ENCODE results near the gene NEB. TPM values are rescaled to one million over a fixed set of nuclear protein-coding genes. Genes with fewer than 3 reads are reported as not detected.
"Not testable (repeated sequence)": the region's sequence is repeated elsewhere in the genome, so short reads cannot be mapped to it uniquely, and the experiment has no call there.

The NEB gene
- total RNA-seq, 3 donors from 2014 or later (not counting 1 experiment from before 2014, with no cell fraction given) = 5.0 to 5.7 (median 5.4) TPM

DNA sequence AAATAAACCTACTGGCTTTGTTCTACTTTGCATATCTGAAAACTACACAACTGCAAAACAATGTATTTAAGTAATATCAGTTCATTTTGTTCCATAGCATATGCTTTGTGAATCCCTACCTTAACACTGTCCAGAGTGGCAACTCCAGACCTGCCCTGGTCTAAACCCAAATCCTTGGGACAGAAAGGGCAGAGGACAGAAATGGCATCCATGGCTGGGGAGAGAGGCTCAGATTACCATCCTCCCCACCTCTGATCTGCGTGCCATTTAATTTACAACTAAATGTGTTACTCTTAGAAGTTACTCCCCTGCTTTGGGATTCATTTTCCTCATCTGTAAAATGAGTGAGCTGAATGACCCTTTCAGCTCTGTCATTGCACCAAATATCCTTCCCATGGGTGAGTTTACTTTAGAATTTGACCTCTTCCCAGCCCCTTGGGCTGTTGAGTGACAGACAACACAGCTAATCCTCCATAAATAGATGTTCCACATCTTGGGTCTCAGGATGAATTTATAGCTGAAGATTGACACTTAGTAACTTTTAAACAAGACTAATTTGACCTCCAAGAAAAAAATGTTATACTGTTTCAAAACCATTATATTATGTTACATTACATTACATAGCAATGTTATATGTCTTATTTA, 20.1 kb upstream of the NEB start:
- no peak for ATAC-seq
- Histone ChIP-seq H3K4me1 (ENCODE audit: control insufficient read depth, insufficient read depth, low read length) (no peaks in the 10 kb centered on the region), H3K9me3 (ENCODE audit: control insufficient read depth, insufficient read depth, low read length) (no peaks in the 10 kb centered on the region), H3K4me3 (ENCODE audit: low read length) (no peak overlapping the region), H3K27ac (ENCODE audit: low read length) (no peak overlapping the region), H3K27me3 (ENCODE audit: control insufficient read depth, insufficient read depth, low read length) (no peaks in the 10 kb centered on the region), H3K36me3 (ENCODE audit: control insufficient read depth, insufficient read depth, low read length) (no peaks in the 10 kb centered on the region)
- Mint-ChIP-seq H3K4me1 (peaks cover 0 to 4% of the 10 kb centered on the region in 2 donors), H3K27ac (no peak overlapping the region), H3K4me3 (no peak overlapping the region), H3K36me3 (no peaks in the 10 kb centered on the region), H3K27me3 (ENCODE audit: low read depth in 2 of 2) (no peaks in the 10 kb centered on the region), H3K9me3 (no peaks in the 10 kb centered on the region)
- 100% methylated on average over 1 of the region's 1 CpG for WGBS (ENCODE audit: insufficient coverage)
- DNase-seq = no peak
- intact Hi-C loops (cut with micrococcal nuclease) = no loop called here
- TF ChIP-seq, protein P1, sequence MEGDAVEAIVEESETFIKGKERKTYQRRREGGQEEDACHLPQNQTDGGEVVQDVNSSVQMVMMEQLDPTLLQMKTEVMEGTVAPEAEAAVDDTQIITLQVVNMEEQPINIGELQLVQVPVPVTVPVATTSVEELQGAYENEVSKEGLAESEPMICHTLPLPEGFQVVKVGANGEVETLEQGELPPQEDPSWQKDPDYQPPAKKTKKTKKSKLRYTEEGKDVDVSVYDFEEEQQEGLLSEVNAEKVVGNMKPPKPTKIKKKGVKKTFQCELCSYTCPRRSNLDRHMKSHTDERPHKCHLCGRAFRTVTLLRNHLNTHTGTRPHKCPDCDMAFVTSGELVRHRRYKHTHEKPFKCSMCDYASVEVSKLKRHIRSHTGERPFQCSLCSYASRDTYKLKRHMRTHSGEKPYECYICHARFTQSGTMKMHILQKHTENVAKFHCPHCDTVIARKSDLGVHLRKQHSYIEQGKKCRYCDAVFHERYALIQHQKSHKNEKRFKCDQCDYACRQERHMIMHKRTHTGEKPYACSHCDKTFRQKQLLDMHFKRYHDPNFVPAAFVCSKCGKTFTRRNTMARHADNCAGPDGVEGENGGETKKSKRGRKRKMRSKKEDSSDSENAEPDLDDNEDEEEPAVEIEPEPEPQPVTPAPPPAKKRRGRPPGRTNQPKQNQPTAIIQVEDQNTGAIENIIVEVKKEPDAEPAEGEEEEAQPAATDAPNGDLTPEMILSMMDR (IDR thresholded peaks at IDR 0.05) = no peak

DNA sequence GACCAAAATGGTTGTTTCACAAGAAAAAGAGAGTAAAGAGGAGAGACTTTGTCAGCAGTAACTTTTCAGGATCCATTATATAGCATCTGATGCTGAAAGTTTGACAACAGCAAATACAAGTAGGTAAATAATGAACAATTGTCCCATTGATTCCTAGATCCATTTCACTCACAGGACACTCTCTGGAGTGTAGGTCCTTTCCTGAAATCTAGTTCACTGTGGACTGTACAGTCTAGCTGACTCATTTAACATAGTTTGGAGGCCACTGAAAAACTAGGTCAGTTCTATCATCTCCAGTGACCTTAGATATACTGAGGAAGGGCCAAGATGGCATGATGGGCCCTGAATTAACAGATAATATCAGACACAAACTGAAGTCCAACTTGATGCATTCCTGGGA, 19.3 kb upstream of the NEB start:
- no peak for ATAC-seq
- H3K36me3 Mint-ChIP-seq = no peaks in the 10 kb centered on the region
- no peaks in the 10 kb centered on the region for H3K9me3 Mint-ChIP-seq
- H3K27me3 Mint-ChIP-seq (ENCODE audit: low read depth in 2 of 2) = no peaks in the 10 kb centered on the region
- H3K27ac Mint-ChIP-seq = no peak overlapping the region
- Histone ChIP-seq H3K9me3 (ENCODE audit: control insufficient read depth, insufficient read depth, low read length) (no peaks in the 10 kb centered on the region), H3K4me1 (ENCODE audit: control insufficient read depth, insufficient read depth, low read length) (no peaks in the 10 kb centered on the region), H3K27ac (ENCODE audit: low read length) (no peak overlapping the region), H3K27me3 (ENCODE audit: control insufficient read depth, insufficient read depth, low read length) (no peaks in the 10 kb centered on the region), H3K4me3 (ENCODE audit: low read length) (no peak overlapping the region), H3K36me3 (ENCODE audit: control insufficient read depth, insufficient read depth, low read length) (no peaks in the 10 kb centered on the region)
- H3K4me3 Mint-ChIP-seq = no peak overlapping the region
- no peak for DNase-seq
- TF ChIP-seq, protein P1 (IDR thresholded peaks at IDR 0.05) = no peak
- intact Hi-C loops (cut with micrococcal nuclease) = no loop called here
- peaks cover 0 to 4% of the 10 kb centered on the region in 2 donors for H3K4me1 Mint-ChIP-seq

DNA sequence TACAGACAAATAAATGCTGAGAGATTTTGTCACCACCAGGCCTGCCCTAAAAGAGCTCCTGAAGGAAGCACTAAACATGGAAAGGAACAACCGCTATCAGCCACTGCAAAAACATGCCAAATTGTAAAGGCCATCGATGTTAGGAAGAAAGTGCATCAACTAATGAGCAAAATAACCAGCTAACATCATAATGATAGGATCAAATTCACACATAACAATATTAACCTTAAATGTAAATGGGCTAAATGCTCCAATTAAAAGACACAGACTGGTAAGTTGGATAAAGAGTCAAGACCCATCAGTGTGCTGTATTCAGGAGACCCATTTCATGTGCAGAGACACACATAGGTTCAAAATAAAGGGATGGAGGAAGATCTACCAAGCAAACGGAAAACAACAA, 11.0 kb upstream of the NEB start:
- intact Hi-C loops (cut with micrococcal nuclease); H3K4me3 ChIP-seq (ENCODE audit: low read length); H3K27me3 ChIP-seq (ENCODE audit: control insufficient read depth, insufficient read depth, low read length); H3K27ac Mint-ChIP-seq; H3K9me3 Mint-ChIP-seq; ATAC-seq; H3K36me3 ChIP-seq (ENCODE audit: control insufficient read depth, insufficient read depth, low read length); H3K27ac ChIP-seq (ENCODE audit: low read length); H3K4me3 Mint-ChIP-seq; H3K4me1 Mint-ChIP-seq; H3K36me3 Mint-ChIP-seq; H3K27me3 Mint-ChIP-seq (ENCODE audit: low read depth in 2 of 2); DNase-seq; H3K4me1 ChIP-seq (ENCODE audit: control insufficient read depth, insufficient read depth, low read length); H3K9me3 ChIP-seq (ENCODE audit: control insufficient read depth, insufficient read depth, low read length): not testable (repeated sequence)
- 100% methylated on average over 2 of the region's 3 CpGs for WGBS (ENCODE audit: insufficient coverage)

DNA sequence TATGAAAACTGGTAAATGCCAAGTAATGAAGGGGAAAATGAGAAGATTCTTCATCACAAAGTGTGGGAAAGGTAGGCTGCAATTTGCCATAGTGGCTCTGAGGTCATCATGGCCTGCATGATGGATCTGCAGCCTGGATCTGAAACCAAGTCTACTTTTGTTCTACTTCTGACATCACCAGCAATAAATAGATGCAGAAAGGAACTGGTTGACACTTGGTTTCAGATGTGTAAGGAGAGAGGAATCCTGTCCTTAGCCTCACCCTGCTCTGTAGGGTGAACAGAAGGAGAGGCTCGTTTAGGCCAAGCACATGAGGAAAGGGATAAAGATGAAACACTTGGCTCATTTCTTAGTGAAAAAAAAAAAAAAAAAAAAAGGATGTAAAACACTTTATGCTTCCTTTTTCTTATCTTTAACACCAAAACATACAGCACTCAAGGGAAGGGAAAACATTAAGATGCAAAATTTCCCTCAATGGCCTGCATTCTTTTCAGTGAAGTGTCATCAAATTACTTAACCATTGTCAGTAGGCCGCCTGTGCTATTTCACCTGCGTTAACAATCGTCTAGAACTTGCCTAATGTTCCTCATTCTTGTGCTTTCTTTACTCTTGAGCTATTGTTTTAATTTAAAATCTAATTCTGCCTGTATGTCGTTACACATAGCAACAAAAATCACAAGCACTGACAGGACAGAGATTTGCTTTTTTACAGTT, 3.9 kb downstream of the NEB start:
- WGBS (ENCODE audit: insufficient coverage) = 48% methylated on average over 5 of the region's 5 CpGs
- Histone ChIP-seq H3K27ac (ENCODE audit: low read length) (no peak overlapping the region), H3K36me3 (ENCODE audit: control insufficient read depth, insufficient read depth, low read length) (no peaks in the 10 kb centered on the region), H3K4me3 (ENCODE audit: low read length) (no peak overlapping the region), H3K27me3 (ENCODE audit: control insufficient read depth, insufficient read depth, low read length) (no peaks in the 10 kb centered on the region), H3K9me3 (ENCODE audit: control insufficient read depth, insufficient read depth, low read length) (no peaks in the 10 kb centered on the region), H3K4me1 (ENCODE audit: control insufficient read depth, insufficient read depth, low read length) (no peaks in the 10 kb centered on the region)
- Mint-ChIP-seq H3K27me3 (ENCODE audit: low read depth in 2 of 2) (no peaks in the 10 kb centered on the region), H3K4me1 (peaks cover 12 to 15% of the 10 kb centered on the region in 2 donors), H3K27ac (no peak overlapping the region), H3K9me3 (no peaks in the 10 kb centered on the region), H3K4me3 (no peak overlapping the region), H3K36me3 (no peaks in the 10 kb centered on the region)
- DNase-seq = no peak
- TF ChIP-seq, protein P1 (IDR thresholded peaks at IDR 0.05) = no peak
- no peak for ATAC-seq
- intact Hi-C loops (cut with micrococcal nuclease) = no loop called here
